ENCODE measurements around the gene YIPF6.
"Not testable (repeated sequence)": the region's sequence is repeated elsewhere in the genome, so short reads cannot be mapped to it uniquely, and the experiment has no call there.

Gene YIPF6, protein sequence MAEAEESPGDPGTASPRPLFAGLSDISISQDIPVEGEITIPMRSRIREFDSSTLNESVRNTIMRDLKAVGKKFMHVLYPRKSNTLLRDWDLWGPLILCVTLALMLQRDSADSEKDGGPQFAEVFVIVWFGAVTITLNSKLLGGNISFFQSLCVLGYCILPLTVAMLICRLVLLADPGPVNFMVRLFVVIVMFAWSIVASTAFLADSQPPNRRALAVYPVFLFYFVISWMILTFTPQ

GRCh38 chrX:68498508-68499379 lies at the start of gene YIPF6:
Gene YIPF6, plus strand, starts transcription at chrX:68499051. Its CDS starts 16 bp downstream, at chrX:68499067.
- DNase-seq = peak; percentile 78

DNA sequence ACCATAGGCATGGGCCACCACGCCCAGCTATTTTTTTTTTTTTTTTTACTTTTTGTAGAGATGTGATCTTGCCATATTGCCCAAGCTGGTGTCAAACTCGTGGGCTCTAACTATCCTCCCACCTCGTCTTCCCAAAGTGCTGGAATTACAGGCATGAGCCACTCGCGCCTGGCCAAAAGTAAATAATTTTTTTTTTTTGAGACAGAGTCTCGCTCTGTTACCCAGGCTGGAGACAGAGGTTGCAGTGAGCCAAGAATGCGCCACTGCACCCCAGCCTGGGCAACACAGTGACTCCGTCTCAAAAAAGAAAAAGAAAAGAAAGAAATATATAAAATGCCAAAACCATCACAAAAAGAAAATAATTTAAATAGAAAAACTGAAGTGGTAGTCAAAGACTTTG lies 47.1 kb upstream of the YIPF6 start:
- no peak for DNase-seq

- no peak for DNase-seq
Measured at GRCh38 chrX:68454476-68455150, 44.2 kb upstream of the YIPF6 start.

DNA sequence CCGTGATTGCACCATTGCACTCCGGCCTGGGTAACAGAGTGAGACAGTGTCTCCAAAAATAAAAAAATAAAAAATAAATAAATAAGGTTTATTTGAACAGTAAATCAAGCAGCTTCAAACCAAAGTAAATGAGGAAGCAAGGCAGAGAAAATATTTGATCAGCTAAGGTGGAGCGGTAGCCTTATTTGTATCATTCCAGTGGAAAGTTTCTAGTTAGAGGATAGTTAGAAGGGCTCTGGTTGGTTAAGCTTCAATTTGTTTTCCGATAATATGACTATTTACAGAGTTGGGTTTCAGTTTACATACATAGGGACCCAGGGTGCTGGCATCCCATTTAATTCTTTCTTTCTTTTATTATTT lies 43.7 kb upstream of the YIPF6 start:
- no peak for DNase-seq

DNA sequence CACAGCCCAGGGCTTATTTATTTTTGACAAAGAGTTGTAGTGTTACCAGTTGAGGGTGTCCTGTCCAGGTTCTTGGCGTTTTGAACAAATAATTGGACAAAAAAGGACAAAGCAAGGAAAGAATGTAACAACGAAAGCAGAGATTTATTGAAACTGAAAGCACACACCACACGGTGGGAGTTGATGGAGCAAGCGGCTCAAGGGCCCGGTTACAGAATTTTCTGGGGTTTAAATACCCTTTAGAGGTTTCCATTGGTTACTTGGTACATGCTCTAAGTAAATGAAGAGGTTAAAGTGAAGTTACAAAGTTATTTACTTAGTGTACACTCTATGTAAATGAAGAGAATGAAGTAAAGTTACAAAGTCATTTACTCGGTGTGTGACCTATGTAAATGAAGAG lies 37.8 kb upstream of the YIPF6 start:
- no peak for DNase-seq

DNA sequence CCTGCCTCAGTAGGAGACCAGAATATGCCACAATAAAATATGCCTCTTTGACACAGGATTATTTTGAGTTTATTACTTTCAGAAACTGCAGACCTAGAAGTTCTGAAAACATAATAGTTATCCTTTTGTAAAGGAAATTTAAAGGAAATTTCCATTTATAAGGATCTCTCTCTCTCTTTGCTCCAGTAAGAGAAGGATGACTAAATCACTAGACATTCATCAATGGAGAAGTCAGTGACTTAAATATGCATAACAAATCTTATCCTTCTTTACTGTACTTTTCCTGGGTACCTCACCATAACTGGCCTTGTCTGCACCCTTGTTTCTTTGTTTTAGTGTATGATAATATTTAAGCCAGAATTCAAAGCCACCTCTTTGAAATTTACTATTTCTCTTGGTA lies 37.3 kb upstream of the YIPF6 start:
- DNase-seq = no peak

DNA sequence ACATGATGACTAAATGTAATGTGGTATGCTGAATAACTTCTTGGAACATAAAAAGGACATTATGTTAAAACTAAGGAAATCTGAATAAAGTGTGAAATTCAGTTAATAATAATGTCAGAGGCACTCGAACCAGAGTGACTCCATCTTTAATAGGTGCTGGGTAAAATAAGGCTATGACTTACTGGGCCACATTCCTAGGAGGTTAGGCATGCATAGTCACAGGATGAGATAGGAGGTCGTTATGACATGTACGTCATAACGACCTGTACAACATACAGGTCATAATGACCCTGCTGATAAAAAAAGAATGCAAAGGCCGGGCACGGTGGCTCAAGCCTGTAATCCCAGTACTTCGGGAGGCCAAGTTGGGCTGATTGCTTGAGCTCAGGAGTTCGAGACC lies 36.7 kb upstream of the YIPF6 start:
- no peak for DNase-seq

GRCh38 chrX:68462653-68463052 lies 36.2 kb upstream of the YIPF6 start:
- DNase-seq = no peak

GRCh38 chrX:68463880-68464279 lies 35.0 kb upstream of the YIPF6 start:
- DNase-seq = no peak

- DNase-seq = no peak
Measured at GRCh38 chrX:68464796-68465195, 34.1 kb upstream of the YIPF6 start.

GRCh38 chrX:68480969-68481368 lies 17.9 kb upstream of the YIPF6 start:
- DNase-seq = no peak

GRCh38 chrX:68486198-68486597 lies 12.7 kb upstream of the YIPF6 start:
- DNase-seq = not testable (repeated sequence)

DNA sequence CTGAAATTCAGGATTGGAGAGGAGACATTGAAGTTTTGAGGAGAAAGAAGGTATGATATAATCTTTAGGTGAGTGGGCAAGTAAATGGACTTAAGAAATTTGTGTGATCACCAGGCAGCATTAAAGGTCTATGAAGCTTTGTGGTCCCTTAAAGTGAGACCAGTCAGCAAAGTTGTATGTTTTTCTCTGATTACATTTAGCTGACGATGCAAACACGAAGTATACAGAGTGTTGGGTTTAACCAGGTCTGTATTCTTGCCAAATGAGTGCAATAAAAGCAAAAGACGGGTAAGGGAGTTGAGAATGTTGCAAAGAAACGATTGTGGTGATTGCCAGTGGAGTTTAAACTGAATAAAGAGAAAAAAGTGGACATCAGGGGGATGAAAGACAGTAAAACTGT lies 11.6 kb upstream of the YIPF6 start:
- no peak for DNase-seq

DNA sequence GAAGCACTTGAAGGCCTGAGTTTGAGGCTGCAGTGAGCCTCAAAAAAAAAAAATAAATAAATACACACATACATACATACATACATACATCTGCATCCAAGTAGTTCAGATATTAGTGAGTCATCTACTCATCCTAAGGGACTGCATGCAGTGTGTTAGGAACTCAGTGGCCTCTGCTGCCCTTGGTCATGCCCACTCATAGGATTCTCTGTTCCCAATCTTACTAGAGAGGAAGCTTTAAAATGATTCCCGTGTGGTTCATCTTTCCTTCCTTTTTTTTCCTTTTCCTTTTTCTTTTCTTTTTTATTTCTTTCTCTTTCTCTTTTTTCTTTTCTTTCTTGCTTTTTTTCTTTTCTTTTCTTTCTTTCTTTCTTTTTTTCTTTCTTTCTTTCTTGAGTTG lies 10.9 kb upstream of the YIPF6 start:
- DNase-seq = no peak

GRCh38 chrX:68488657-68489056 lies 10.2 kb upstream of the YIPF6 start:
- DNase-seq = no peak

DNA sequence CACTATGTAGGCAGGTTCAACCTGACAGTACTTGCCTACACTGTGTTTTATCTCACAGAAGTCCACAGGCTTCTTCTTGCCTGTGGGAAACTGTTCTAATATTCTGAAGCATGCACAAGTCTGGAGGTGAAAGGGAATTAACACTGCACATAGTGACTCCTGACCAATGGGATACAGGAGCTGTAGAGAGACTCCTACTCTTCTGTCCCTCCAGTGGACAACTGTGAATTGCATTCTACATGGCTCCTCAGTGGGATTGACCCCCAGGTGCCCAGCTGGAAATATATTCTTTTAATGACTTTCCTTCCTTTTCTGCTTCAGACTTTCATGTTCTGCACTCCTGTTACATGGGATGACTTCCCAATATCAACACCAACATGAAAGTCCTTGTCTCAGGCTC lies 8.2 kb upstream of the YIPF6 start:
- DNase-seq = no peak

DNA sequence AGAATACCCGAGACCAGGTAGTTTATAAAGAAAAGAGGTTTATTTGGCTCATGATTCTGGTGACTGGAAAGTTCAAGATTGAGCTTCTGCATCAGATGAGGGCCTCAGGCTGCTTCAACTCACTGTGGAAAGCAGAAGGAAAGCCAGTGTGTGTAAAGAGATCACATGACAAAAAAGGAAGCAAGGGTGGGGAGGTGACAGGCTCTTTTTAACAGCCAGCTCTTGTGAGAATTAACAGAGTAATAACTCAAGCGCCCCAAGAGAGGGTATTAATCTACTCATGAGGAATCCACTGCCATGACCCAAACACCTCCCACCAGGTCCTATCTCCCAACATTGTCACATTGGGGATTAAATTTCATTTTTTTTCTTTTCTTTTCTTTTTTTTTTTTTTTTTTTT lies 6.3 kb upstream of the YIPF6 start:
- DNase-seq = no peak

DNA sequence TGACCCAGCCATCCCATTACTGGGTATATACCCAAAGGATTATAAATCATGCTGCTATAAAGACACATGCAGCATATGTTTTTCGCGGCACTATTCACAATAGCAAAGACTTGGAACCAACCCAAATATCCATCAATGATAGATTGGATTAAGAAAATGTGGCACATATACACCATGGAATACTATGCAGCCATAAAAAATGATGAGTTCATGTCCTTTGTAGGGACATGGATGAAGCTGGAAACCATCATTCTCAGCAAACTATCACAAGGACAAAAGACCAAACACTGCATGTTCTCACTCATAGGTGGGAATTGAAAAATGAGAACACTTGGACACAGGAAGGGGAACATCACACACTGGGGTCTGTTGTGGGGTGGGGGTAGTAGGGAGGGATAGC lies 5.1 kb upstream of the YIPF6 start:
- DNase-seq = not testable (repeated sequence)

DNA sequence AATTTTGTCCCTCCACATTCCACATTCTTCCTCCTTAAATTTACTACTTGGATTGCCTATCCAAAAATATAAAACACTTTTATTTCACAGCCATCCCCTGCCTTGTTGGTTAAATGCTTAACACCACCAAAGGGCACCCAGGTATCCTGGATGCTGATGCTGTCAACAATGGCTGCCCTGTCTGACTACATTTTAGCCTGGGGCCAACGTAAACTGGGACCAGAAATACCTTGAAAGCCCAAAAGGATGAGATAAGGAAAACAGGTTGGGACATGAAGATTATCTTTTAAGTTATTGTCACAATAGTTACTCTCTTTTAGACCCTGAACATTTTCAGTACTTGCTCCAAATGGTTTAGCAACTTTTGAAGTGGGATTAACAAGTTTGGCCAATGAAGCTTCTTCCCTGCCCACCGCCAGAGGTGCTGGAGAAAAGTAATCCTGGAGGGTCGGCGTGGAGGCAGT lies 775 bp upstream of the YIPF6 start:
- DNase-seq = no peak

DNA sequence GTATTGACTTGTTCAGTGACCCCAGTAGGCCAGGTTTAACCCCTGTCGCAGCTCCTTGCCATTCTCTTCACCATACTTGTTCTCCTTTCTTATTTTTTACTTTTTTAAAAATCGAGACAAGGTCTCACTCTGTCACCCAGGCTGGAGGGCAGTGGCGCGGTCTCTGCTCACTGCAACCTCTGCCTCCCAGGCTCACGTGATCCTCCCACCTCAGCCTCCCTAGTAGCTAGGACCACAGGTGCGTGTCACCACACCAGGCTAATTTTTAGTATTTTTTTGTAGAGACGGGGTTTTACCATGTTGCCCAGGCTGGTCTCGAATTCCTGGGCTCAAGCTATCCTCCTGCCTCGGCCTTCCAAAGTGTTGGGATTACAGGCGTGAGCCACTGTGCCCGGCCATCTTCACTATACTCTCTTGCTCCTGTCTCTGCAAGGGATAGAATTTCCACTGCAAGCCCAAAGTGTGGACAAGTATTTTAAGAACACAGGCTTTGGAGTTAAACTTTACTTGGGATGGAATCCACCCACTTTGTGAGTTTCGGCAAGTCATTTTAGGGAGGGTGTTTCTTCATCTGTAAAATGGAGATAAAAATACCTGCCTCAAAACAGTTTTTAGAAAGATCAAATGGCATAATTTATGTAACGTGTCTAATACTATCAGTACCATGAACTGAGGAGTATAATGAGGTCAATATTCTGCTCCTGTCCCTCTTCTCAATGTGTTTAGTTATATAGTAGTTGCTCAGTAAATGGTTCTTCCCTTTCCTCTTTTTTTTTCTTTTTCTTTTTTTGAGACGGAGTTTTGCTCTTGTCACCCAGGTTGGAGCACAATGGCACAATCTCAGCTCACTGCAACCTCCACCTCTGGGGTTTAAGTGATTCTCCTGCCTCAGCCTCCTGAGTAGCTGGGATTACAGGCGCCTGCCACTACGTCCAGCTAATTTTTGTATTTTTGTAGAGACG lies 973 bp downstream of the YIPF6 start:
- no peak for DNase-seq

DNA sequence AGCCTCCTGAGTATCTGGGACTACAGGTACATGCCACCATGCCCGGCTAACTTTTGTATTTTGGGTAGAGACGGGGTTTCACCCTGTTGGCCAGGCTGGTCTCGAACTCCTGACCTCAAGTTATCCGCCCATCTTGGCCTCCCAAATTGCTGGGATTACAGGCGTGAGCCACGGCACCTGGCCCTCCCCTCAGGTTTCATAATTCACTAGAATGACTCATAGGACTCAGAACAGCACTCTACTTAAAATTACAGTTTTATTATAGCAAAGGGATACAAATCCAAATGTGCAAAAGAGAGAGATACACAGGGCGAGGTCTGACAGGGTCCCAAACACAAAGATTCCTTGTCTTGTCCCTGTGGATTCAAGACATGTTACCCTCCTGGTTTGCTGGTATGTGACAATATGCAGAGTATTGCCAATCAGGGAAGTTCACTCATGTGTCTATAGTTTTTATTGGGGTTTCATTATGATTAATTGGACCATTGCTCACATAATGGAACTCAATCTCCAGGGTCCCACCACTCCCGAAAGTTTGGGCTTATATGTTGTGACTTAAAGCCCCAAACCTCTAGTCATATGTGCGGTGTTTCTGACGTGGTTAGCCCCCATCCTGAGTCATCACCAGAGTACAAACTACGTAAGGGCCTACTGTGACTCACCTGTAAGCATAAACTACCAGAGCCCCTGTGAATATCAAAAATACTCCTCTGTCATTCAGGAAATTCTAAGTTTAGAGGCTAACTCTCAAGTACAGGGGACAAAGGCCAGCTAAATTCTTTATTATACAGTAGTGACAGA lies 5.2 kb downstream of the YIPF6 start:
- DNase-seq = peak; percentile 56

- DNase-seq = no peak
Measured at GRCh38 chrX:68506649-68507048, 7.8 kb downstream of the YIPF6 start.
